HG03460 (cell line): ENCODE results near the gene BICDL2.

ENCODE experiments used
- ATAC-seq: cut with Tn5 transposase; IDR thresholded peaks from one replicate; pipeline ENCODE4 v1.9.1; 2021; ENCODE audit not compliant: unreplicated experiment

BICDL2 gene

GRCh38 chr16:3050487-3050886, 13.7 kb upstream of the BICDL2 start:
- ATAC-seq, result no peak

DNA sequence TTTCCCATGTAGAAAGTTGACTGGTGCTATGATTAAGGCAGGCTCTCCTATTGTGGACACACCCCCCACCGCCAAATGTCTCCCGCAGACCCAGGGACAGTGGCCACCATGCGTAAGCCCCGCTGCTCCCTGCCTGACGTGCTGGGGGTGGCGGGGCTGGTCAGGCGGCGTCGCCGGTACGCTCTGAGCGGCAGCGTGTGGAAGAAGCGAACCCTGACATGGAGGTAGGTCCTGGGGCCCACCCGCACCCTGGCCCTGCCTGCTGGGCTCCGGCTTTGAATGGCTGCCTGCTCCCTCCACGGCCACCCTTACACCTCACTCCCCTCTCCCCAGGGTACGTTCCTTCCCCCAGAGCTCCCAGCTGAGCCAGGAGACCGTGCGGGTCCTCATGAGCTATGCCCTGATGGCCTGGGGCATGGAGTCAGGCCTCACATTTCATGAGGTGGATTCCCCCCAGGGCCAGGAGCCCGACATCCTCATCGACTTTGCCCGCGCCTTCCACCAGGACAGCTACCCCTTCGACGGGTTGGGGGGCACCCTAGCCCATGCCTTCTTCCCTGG, 13.3 kb upstream of the BICDL2 start:
- no peak for ATAC-seq

- no peak for ATAC-seq
Measured at GRCh38 chr16:3047387-3047720, 10.6 kb upstream of the BICDL2 start.

- ATAC-seq, result no peak
Measured at GRCh38 chr16:3046641-3047386, 10.1 kb upstream of the BICDL2 start.

GRCh38 chr16:3045758-3046640, 9.3 kb upstream of the BICDL2 start, which contains the start of gene MMP25:
TSS of gene MMP25 (plus strand) at chr16:3046561. CDS start at chr16:3046918, 357 bp downstream.
- no peak for ATAC-seq

- ATAC-seq, result no peak
Measured at GRCh38 chr16:3044708-3045107, 8.0 kb upstream of the BICDL2 start.

DNA sequence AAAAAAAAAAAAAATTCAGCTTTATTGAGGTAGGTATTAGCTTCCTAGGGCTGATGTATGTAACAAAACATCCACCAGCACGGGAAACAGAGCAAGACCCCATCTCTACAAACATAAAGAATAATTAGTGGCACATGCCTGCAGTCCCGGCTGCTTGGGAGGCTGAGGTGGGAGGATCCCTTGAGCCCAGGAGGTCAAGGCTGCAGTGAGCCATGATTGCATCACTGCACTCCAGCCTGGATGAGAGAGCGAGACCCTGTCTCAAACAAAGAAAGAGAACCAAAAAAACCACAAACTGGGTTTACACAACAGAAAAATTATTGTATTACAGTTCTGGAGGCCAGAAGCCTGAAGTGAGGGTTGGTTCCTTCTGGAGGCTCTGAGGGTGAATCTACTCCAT, 5.6 kb upstream of the BICDL2 start:
- ATAC-seq, result no peak

DNA sequence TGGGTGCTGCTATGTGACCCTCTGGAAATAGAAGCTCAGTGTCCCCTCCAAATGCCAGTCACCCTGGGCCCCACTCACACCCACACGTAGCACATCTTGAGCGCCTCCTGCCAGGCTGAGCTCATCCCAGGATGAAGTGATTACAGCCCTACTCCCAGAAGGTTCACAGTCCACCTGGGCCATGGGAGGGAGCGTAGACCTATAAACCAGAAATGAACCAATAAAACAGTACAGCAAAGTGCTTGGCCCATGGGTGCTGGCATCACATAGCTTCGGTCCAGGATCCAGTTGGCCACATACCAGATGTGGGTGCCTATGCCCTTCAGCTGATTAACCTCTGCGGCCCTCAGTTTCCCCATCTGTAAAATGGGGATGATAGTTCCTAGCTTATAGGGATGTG, 2.2 kb upstream of the BICDL2 start:
- ATAC-seq, result no peak

DNA sequence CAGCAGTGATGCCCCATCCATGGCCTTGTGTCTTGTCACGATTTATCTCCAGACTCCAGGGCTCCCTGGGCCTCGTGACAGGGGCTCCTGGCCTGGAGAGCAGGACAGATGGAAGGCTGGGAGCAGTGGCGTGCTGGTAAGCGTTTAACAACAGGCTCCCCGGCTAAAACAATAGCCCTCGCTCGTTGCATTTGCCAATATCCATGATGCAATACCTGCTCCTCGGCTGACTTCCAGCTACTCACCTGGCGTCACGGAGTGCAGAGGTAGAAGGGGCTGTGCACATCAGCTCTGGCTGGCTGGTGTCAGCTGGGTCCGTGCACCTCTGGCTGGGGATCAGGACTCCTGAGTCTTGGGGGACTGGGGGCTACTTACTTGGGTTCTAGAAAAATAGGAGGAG, 1.5 kb upstream of the BICDL2 start:
- ATAC-seq, result no peak

DNA sequence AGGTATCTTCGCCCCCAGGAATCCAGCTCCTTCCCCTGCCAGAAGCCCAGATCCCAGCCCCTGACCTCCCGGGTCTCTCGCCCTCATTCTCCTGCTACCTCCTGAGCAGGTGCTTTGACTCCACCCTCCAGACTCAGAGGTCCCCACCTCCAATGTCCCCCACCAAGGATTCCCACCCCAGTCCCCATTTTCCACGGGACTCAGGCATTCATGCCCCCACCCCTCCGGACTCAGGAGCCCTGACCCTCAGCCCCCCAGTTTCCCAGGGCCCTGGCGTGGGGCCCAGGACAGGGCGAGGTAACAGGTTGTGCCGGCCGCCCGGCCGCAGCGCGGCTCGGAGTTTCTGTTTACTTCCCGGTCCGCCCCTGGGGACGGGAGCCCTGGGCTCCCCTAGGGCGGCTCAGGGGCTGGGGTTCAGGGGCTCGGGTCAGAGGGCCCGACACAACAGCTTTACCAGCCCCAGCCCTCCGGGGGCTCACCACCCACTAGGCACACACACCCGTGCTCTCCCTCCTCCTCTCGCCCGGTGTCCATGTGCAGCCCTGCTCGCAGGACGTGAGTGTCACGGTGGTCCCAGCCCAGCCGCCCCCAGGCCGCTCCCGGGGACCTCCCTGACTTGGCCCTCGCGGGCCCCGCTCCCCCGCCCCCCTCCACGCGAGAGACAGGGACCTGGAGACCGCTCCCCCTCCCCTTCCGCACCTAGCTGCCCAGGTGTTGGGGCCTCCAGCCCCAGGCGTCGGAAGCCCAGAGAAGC, 595 bp downstream of the BICDL2 start:
- no peak for ATAC-seq

- no peak for ATAC-seq
Measured at GRCh38 chr16:3035289-3035971, 1.3 kb downstream of the BICDL2 start.

GRCh38 chr16:3032624-3033023, 4.1 kb downstream of the BICDL2 start:
- ATAC-seq, result no peak

DNA sequence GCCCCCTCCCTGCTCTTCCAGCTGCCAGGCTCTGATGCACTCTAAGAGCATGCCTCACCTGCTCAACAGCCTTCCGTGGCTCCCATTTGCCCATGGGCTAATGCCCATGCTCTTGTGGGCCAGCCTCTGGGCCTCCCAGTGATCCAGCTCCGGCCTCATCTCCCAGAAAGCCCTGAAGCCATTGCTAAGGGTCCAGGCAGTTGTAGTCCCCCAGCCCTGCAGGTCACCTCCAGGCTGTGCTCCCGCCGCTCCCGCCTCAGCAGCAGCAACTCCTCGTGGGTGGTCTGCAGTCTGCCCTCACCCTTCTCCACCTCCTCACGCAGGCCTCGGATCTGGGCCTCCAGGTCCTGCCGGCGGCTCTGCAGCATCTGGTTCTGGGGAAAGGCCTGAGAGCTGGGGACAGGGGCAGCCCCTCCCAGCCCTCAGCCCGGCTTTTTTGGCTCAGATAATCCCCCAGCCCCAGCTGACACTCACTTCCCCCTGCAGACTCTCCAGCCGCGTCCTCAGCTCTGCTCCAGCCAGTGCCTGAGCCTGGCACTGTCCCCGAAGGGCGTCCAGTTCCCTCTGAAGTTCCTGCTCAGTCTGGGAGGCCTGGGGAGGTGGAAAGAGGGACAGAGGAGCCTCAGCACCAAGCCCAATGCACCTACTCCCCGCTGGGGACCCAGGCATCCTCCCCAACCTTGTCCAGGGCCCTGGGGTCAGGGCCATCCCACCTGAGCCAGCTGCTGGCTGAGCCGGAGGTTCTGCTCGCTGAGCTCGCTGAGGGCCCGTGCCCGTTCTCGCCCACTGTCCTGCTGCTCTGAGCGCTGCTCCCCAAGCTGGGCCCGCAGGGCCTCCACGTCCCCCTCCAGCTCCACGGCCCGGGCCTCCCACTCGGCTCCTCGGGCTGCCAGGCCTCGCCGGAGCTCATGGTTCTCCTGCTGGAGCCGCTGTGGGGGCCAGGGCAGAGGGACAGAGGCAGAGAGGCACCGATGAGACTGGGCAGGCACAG, 6.2 kb downstream of the BICDL2 start:
- no peak for ATAC-seq

DNA sequence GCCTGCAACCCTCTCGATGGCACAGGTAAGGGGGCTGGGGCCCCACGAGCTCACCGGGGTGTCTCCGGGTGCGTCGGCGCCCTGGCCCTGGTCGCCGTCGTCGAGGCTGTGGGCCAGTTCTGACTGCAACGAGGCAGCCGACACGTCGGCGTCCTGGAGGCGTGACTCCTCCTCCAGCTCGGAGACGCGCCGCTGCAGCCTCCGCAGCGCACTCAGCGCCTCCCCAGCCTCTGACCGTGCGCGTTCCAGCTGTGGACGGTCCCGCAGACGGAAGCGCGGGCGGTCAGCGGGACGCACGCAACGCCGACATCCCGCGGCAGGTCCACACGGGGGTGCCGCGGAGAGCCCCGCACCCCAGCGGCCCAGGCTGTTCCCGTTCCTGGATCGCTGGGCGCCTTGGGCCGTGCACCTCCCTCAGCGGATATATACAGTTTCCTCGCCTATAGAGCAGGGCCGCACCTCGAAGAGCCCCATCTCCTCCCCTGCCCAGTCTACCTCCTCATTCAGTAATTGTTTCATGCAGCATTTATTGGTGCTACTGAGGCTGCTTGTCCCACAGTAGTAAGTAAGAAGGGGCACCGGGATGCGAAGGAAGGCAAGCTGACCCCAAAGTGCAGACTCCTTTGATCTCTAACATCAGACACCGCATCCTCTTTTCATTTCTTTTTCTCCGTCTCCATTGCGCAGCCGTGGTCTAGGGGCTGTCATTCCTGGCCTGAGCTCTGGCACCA, 7.1 kb downstream of the BICDL2 start:
- ATAC-seq, result no peak

- ATAC-seq, result no peak
Measured at GRCh38 chr16:3028716-3029319, 7.9 kb downstream of the BICDL2 start.

DNA sequence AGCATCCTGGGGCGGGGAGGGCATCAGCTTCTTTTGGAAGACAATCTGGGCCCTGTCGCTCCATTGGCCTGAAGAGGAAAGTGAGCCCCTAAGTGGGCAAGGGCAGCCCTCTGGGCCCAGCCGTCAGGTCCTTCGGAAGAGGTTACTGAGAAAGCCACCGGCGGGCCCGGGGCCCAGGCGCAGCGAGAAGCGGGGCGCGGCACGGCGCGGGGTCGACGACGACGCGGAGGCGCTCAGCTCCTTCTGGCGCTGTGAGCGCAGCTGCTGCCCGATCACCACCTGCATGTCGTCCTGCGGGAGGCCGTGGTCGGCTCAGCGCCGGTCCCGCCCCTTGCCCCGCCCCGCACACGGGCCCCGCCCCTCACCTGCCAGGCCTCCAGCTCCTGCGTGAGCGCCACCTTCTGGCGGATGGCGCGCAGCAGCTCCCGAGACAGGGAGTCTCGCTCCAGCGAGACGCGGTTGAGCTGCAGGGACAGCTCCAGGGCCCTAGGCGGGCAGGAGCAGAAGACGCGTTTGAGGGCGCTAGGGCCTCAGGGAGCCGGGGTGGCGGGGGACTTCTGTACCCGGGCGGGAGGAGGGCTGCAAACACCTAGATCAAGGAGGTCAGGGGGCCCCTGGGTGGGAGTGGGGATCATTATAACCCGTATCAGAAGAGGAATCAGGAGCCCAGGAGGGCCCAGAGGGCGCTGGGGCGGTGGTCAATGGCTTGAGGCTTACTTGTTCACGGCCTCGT, 8.6 kb downstream of the BICDL2 start:
- ATAC-seq, result peak; percentile 32

- ATAC-seq, result no peak
Measured at GRCh38 chr16:3027489-3027795, 9.3 kb downstream of the BICDL2 start.
